BLaER1 (cell line): ENCODE data around the gene USP5.
"Not testable (repeated sequence)": the region's sequence is repeated elsewhere in the genome, so short reads cannot be mapped to it uniquely, and the experiment has no call there.

Experiments used
- H3K27ac ChIP-seq: shearing (Covaris generic); formaldehyde crosslinking; 2 replicates; pipeline ENCODE4 v1.8.1; 2022
- H3K27me3 ChIP-seq: shearing (Covaris generic); formaldehyde crosslinking; 2 replicates; pipeline ENCODE4 v1.8.1; 2022
- H3K36me3 ChIP-seq: shearing (Covaris generic); formaldehyde crosslinking; 2 replicates; pipeline ENCODE4 v1.8.1; 2022
- H3K4me1 ChIP-seq: shearing (Covaris generic); formaldehyde crosslinking; 2 replicates; pipeline ENCODE4 v1.8.1; 2022
- H3K4me2 ChIP-seq: shearing (Covaris generic); formaldehyde crosslinking; 2 replicates; pipeline ENCODE4 v1.8.1; 2022
- H3K4me3 ChIP-seq: shearing (Covaris generic); formaldehyde crosslinking; 2 replicates; pipeline ENCODE4 v1.8.1; 2022
- H3K9ac ChIP-seq: shearing (Covaris generic); formaldehyde crosslinking; 2 replicates; pipeline ENCODE4 v1.8.1; 2022
- H3K9me3 ChIP-seq: shearing (Covaris generic); formaldehyde crosslinking; 2 replicates; pipeline ENCODE4 v1.8.1; 2022
- H4K20me1 ChIP-seq: shearing (Covaris generic); formaldehyde crosslinking; 2 replicates; pipeline ENCODE4 v1.8.1; 2022
- Cebpa-rat ChIP-seq: shearing (Covaris generic); IDR thresholded peaks from 2 replicates; pipeline ENCODE4 v1.8.1; 2022

Gene USP5

DNA sequence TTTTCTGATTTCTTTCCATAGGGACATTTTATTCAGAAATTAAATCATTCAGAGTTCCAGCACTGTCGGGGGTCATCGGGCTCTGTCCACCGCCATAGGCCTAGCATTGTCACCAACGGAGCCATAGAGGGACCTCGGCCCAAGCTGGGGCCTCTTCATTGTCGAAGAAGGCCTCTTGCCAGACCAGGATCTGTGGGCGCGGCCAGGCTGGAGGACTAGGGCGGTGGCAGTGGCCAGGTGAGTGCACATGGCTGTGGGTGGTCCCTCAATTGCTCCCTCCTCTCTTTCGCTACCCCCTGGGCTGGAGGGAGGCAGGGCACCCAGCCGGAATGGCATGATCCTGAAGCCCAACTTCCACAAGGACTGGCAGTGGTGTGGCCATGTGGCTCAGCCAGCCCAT is 31.7 kb downstream of the USP5 start:
- H3K4me1 ChIP-seq = no peaks in the 10 kb centered on the region
- H3K27me3 ChIP-seq = no peaks in the 10 kb centered on the region
- H4K20me1 ChIP-seq = no peaks in the 10 kb centered on the region
- no peak overlapping the region for H3K4me3 ChIP-seq
- no peak for TF ChIP-seq Cebpa-rat
- peaks cover 33% of the 10 kb centered on the region for H3K36me3 ChIP-seq
- H3K4me2 ChIP-seq = no peak overlapping the region
- H3K9me3 ChIP-seq = no peaks in the 10 kb centered on the region
- no peak overlapping the region for H3K9ac ChIP-seq
- H3K27ac ChIP-seq = no peak overlapping the region

DNA sequence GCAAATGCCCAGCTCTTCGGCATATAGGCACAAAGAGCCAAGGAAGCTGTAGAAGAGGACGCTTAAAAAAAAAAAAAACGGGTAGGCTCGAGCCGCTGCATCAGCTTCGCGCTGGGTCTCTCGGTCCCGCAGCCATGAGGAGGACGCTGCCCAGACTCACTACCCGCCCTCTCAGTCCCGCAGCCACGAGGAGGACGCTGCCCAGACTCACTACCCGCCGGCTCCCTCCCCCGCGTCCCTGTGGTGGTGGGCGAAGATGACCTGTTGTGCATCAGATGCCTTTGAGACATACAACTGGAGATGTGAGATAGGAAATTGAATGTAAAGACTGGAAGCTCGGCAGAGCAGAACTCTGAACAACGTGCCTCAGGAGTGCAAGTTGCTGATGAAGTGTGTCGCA is 32.6 kb downstream of the USP5 start:
- Histone ChIP-seq H3K9me3 (no peaks in the 10 kb centered on the region), H3K9ac (no peak overlapping the region), H3K27ac (no peak overlapping the region), H3K4me1 (no peaks in the 10 kb centered on the region), H3K4me2 (no peak overlapping the region), H4K20me1 (no peaks in the 10 kb centered on the region), H3K27me3 (no peaks in the 10 kb centered on the region), H3K36me3 (peaks cover 29% of the 10 kb centered on the region), H3K4me3 (no peak overlapping the region)
- TF ChIP-seq Cebpa-rat = no peak

DNA sequence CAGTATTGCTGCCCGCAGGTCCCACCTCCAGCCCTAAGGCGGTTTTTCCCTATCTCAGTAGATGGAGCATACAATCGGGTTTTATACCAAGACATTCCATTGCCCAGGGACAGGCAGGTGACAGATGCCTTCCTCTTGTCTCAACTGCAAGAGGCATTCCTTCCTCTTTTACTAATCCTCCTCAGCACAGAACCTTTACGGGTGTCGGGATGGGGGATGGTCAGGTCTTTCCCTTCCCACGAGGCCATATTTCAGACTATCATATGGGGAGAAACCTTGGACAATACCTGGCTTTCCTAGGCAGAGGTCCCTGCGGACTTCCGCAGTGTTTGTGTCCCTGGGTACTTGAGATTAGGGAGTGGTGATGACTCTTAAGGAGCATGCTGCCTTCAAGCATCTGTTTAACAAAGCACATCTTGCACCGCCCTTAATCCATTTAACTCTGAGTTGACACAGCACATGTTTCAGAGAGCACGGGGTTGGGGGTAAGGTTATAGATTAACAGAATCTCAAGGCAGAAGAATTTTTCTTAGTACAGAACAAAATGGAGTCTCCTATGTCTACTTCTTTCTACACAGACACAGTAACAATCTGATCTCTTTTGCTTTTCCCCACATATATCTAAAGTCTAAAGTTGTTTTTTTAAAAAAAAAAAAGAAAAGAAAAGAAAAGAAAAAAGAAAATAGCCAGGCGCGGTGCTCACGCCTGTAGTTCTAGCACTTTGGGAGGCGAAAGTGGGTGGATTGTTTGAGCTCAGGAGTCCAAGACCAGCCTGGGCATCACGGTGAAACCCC is 34.5 kb downstream of the USP5 start:
- not testable (repeated sequence) for H3K9ac ChIP-seq, H3K4me3 ChIP-seq, H3K27me3 ChIP-seq, H4K20me1 ChIP-seq, H3K4me2 ChIP-seq, H3K9me3 ChIP-seq, H3K27ac ChIP-seq
- H3K4me1 ChIP-seq = peaks cover 11% of the 10 kb centered on the region
- peaks cover 27% of the 10 kb centered on the region for H3K36me3 ChIP-seq

DNA sequence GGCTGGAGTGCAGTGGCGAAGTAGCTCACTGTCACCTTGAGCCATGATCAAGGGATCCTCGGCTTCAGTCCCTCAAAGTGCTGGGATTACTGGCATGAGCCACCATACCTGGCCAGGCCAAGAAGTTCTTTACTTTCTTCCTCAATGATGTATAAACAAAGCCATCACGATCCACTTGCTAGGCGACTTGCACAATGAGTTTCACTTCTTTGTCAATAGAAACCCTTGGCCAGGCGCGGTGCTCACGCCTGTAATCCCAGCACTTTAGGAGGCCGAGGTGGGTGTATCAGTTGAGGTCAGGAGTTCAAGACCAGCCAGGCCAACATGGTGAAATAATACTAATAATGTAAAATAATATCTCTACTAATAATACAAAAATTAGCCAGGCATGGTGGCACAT is 35.5 kb downstream of the USP5 start:
- TF ChIP-seq Cebpa-rat = no peak
- no peak overlapping the region for H3K4me3 ChIP-seq
- no peak overlapping the region for H3K27ac ChIP-seq
- H3K27me3 ChIP-seq = no peaks in the 10 kb centered on the region
- H3K9me3 ChIP-seq = no peaks in the 10 kb centered on the region
- no peak overlapping the region for H3K4me2 ChIP-seq
- H3K4me1 ChIP-seq = peaks cover 20% of the 10 kb centered on the region
- peaks cover 27% of the 10 kb centered on the region for H3K36me3 ChIP-seq
- H4K20me1 ChIP-seq = no peaks in the 10 kb centered on the region
- H3K9ac ChIP-seq = no peak overlapping the region

DNA sequence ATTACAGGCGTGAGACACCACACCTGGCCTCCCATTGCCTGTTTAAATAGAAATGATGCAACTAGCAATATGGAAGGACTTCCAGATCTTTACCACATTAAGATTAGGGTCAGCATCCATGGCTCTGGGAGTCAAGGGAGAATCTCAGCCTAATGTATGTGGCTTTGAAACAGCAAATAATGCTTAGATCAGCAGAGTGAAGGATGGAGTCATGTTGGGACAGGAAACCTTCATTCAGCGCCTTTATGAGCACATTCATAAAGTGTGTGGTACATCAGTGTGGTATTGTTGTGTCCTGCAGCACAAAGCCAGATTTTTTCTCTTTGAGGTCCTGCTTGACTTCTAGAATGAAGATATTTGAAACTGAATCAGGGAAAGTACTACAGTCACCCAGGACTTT is 36.4 kb downstream of the USP5 start:
- Histone ChIP-seq H3K9me3 (no peaks in the 10 kb centered on the region), H3K27ac (no peak overlapping the region), H3K9ac (no peak overlapping the region), H3K27me3 (no peaks in the 10 kb centered on the region), H3K4me1 (peaks cover 20% of the 10 kb centered on the region), H3K4me3 (no peak overlapping the region), H3K4me2 (no peak overlapping the region), H3K36me3 (peaks cover 27% of the 10 kb centered on the region), H4K20me1 (no peaks in the 10 kb centered on the region)
- no peak for TF ChIP-seq Cebpa-rat

DNA sequence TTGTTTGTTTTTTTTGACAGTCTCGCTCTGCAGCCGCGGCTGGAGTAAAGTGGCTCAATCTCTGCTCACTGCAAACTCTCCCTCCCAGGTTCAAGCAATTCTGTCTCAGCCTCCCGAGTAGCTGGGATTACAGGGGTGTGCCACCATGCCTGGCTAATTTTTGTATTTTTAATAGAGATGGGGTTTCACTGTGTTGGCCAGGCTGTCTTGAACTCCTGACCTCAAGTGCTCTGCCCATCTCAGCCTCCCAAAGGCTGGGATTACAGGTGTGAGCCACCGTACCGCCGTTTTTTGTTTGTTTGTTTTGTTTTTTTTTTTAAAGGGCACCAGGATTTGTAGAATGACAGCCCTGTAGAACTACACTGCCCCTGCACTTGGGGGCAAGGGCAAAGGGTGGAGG is 36.8 kb downstream of the USP5 start:
- H3K27me3 ChIP-seq, H3K4me3 ChIP-seq, H3K9me3 ChIP-seq, H3K4me2 ChIP-seq, H4K20me1 ChIP-seq, H3K9ac ChIP-seq, H3K27ac ChIP-seq: not testable (repeated sequence)
- peaks cover 24% of the 10 kb centered on the region for H3K36me3 ChIP-seq
- H3K4me1 ChIP-seq = peaks cover 20% of the 10 kb centered on the region

DNA sequence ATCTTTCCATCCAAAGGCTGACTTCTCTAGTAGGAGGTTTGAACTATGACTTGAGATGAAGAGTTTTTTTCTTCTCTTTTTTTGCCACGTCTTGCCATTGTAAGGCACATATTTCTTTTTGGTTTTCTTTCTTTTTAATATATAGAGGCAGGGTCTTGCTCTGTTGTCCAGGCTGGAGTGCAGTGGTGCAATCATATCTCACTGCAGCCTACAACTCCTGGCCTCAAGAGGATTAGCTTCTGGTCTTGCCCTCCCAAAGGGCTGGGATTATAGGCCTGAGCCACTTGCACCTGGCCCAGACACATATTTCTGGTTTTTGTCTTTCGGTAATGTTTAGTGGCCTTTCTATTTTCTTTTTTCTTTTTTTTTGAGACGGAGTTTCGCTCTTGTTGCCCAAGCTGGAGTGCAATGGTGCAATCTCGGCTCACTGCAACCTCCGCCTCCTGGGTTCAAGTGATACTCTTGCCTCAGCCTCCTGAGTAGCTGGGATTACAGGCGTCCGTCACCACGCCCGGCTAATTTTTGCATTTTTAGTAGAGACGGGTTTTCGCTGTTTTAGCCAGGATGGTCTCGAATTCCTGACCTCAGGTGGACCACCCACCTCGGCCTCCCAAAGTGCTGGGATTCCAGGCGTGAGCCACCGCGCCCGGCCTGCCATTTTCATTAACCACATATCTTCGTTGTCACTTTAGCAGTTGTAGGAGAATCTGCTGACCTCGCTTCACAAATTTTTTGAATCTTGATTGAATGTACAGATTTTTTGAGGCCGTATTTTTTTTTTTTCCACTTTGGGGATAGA is 38.0 kb downstream of the USP5 start:
- H4K20me1 ChIP-seq, H3K27me3 ChIP-seq, H3K9me3 ChIP-seq, H3K9ac ChIP-seq: not testable (repeated sequence)
- peak overlapping the region; percentile 82 for H3K27ac ChIP-seq
- H3K4me1 ChIP-seq = peaks cover 20% of the 10 kb centered on the region
- peaks cover 12% of the 10 kb centered on the region for H3K36me3 ChIP-seq
- peak overlapping the region; percentile 95 for H3K4me2 ChIP-seq
- peak overlapping the region; percentile 68; the same call in 1 of the 2 replicates for H3K4me3 ChIP-seq

DNA sequence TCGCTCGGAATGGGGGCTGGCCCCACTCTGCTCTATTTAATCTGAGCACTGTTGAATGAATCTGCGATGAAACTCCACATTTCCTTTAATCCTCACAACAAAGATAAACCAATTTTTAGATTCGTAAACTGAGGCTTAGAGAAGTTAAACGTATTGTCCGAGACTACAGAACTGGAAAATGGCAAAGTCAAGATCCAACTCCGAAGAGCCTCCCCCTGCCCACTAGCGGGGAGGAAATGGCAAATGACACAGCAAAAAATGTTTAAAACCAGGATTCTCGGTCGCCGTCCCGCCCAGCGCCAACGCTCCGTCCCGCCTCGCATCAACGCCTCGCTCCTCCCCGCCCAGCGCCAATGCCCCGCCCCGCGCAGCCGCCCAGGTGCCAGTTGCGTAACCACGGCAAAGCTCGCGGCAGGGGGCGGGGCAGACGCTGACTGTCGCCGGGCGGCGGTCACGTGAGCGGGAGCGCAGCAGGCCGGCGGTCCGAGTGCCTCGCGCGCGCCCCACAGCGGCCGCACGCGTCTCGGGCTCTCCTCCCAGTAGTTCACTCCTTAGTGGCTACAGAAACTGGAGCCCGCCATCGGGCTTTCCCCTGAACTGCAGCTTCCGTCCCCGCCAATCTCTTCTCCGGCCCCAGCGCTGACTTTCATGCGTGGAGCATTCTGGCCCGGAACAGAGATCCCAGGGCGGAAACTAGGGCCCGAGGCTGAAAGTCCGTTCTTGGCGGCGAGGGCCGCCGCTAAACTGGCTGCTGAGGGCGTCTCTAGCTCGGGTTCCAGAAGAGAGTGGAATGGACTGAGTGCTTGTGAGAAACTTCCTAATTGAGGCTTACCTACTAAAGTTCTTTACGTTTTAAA is 39.1 kb downstream of the USP5 start:
- H3K27me3 ChIP-seq = no peaks in the 10 kb centered on the region
- H4K20me1 ChIP-seq = no peaks in the 10 kb centered on the region
- peaks cover 5% of the 10 kb centered on the region; the same call in 1 of the 2 replicates for H3K36me3 ChIP-seq
- H3K9ac ChIP-seq = peak overlapping the region; percentile 90
- peak overlapping the region; percentile 95 for H3K4me2 ChIP-seq
- H3K27ac ChIP-seq = peak overlapping the region; percentile 94
- peaks cover 20% of the 10 kb centered on the region for H3K4me1 ChIP-seq
- peak overlapping the region; percentile 68 for H3K4me3 ChIP-seq
- peak; percentile 100 for TF ChIP-seq Cebpa-rat
- no peaks in the 10 kb centered on the region for H3K9me3 ChIP-seq

DNA sequence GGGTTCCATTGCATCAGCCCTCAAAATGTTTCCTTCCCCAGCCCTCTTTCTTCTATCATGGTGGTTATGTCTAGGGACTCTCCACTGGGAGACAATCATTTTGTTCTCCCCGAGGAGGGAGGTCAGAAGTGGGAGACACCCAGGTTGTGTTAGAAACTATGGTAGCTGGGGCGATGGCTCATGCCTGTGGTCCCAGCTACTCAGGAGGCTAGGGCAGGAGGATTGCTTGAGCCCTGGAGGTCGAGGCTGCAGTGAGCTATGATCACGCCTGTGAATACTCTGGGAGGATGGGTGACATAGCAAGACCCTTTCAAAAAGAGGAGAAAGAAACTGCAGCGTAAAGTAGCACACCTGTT is 39.7 kb downstream of the USP5 start:
- Histone ChIP-seq H3K9me3 (no peaks in the 10 kb centered on the region), H3K4me2 (peak overlapping the region; percentile 95), H3K27ac (peak overlapping the region; percentile 94), H3K27me3 (no peaks in the 10 kb centered on the region), H3K36me3 (peaks cover 5% of the 10 kb centered on the region; the same call in 1 of the 2 replicates), H3K9ac (peak overlapping the region; percentile 90), H4K20me1 (no peaks in the 10 kb centered on the region), H3K4me1 (peaks cover 20% of the 10 kb centered on the region), H3K4me3 (peak overlapping the region; percentile 68)
- no peak for TF ChIP-seq Cebpa-rat

DNA sequence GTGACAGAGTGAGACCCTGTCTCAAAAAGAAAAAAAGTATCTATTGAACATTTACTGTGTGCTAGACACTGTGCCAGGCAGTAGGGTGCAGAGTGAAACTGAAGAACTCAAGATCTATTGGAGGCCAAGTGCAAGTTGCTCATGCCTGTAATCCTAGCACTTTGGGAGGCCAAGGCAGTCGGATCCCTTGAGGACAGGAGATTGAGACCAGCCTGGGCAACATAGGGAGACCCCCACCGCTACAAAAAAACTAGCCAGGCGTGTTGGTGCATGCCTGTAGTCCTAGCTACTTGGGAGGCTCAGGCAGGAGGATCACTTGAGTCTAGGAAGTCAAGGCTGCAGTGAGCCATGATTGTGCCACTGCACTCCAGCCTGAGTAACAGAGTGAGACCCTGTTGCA is 40.7 kb downstream of the USP5 start:
- H3K27ac ChIP-seq, H3K9me3 ChIP-seq, H3K27me3 ChIP-seq, H4K20me1 ChIP-seq, H3K4me2 ChIP-seq, H3K9ac ChIP-seq, H3K4me3 ChIP-seq, H3K36me3 ChIP-seq: not testable (repeated sequence)
- H3K4me1 ChIP-seq = peaks cover 20% of the 10 kb centered on the region
